ENCODE results near the gene SPATA6L.

GRCh38 chr9:4581861-4582565 is 84.3 kb downstream of the SPATA6L start:
- TF ChIP-seq CTCF (conservative IDR thresholded peaks at IDR 0.05 in 1 of 2, IDR thresholded peaks at IDR 0.05 in 1 of 2; ENCODE audit: extremely low read depth in 1 of 2, insufficient read depth in 1 of 2, low read depth in 1 of 2, low read length in 2 of 2): no peak
- TF ChIP-seq EZH2 (IDR thresholded peaks at IDR 0.05; ENCODE audit: borderline replicate concordance, low read length): no peak

All from mammary epithelial cell (primary cell).